NB4 (cell line): ENCODE results near the gene TSHR.

Source experiments
- POLR2A ChIP-seq: IDR thresholded peaks from 2 replicates; pipeline ENCODE4 v1.6.1; 2011; ENCODE audit warnings: mild to moderate bottlenecking; ENCODE audit not compliant: insufficient read length; ENCODE audit errors: extremely low read depth
- TF ChIP-seq, protein P1 (sequence below): IDR thresholded peaks from one replicate; pipeline ENCODE4 v1.5.1; 2012; ENCODE audit warnings: low read depth, low read length
- TF ChIP-seq, protein P2 (sequence below): IDR thresholded peaks from 2 replicates; pipeline ENCODE4 v1.6.1; 2011; ENCODE audit warnings: low read depth, low read length

DNA sequence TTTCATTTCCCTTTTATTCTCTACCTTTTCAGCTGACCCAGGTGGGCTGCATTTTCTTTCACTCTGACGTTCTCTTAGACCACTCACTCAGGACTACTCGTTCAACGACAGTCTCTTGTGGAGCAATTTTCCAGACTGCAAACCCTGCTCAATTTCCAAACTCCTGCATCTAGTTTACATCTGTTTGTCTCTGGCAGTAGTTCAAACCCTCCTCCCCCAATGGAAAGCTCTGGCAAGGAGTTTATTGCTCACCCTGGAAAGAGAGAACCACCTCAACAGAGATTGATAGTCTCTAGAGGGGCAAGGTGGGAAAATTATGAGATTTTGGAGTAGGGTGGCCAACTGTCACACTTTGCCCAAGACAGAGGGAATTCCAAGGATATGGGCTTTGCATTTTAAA is 130.2 kb downstream of the TSHR start:
- TF ChIP-seq, protein P1, sequence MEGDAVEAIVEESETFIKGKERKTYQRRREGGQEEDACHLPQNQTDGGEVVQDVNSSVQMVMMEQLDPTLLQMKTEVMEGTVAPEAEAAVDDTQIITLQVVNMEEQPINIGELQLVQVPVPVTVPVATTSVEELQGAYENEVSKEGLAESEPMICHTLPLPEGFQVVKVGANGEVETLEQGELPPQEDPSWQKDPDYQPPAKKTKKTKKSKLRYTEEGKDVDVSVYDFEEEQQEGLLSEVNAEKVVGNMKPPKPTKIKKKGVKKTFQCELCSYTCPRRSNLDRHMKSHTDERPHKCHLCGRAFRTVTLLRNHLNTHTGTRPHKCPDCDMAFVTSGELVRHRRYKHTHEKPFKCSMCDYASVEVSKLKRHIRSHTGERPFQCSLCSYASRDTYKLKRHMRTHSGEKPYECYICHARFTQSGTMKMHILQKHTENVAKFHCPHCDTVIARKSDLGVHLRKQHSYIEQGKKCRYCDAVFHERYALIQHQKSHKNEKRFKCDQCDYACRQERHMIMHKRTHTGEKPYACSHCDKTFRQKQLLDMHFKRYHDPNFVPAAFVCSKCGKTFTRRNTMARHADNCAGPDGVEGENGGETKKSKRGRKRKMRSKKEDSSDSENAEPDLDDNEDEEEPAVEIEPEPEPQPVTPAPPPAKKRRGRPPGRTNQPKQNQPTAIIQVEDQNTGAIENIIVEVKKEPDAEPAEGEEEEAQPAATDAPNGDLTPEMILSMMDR: no peak
- TF ChIP-seq POLR2A: no peak
- TF ChIP-seq, protein P2, sequence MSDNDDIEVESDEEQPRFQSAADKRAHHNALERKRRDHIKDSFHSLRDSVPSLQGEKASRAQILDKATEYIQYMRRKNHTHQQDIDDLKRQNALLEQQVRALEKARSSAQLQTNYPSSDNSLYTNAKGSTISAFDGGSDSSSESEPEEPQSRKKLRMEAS: no peak
